RWPE1 (cell line): Measurements from ENCODE around the gene NBAS.

Experiments used
- CTCF ChIA-PET: fragments of 350-600 bp; sonication (Branson Sonifier 250); formaldehyde crosslinking; extraction: SDS; loops from one replicate; lab custom pipeline; 2021; lab: Yijun Ruan, JAX
- POLR2A ChIA-PET: fragments of 400-600 bp; formaldehyde crosslinking; extraction: SDS; loops from one replicate; lab custom pipeline; 2020; ENCODE audit warnings: antibody characterized with exemption; ENCODE audit not compliant: low non-redundant PET; lab: Yijun Ruan, JAX
- DNase-seq: peaks from one replicate; pipeline ENCODE4 v3.0.0; 2012; ENCODE audit warnings: low spot score
- H3K27ac ChIP-seq: fragments of 450-650 bp; 2 replicates; pipeline ENCODE4 v1.5.1; 2017
- CTCF ChIP-seq: fragments of 450-650 bp; conservative IDR thresholded peaks from 2 replicates; pipeline ENCODE4 v1.5.1; 2017; ENCODE audit warnings: low read depth, mild to moderate bottlenecking

NBAS gene

GRCh38 chr2:15127876-15128275, 433.3 kb downstream of the NBAS start:
- POLR2A ChIA-PET: no interaction called here
- CTCF ChIA-PET: interaction anchor here (0.6 kb wide), 1 partner anchor 545 kb away, joined by 3 read pairs; no protein-coding TSS in a partner anchor
- no peak for DNase-seq
- no peak overlapping the region for H3K27ac ChIP-seq
- TF ChIP-seq CTCF: no peak

- ChIA-PET CTCF (interaction anchor here (0.6 kb wide), 1 partner anchor 544 kb away, joined by 3 read pairs; no protein-coding TSS in a partner anchor), POLR2A (no interaction called here)
- no peak for DNase-seq
- no peak overlapping the region for H3K27ac ChIP-seq
- TF ChIP-seq CTCF: no peak
Observed at GRCh38 chr2:15127301-15127700, 433.8 kb downstream of the NBAS start.

DNA sequence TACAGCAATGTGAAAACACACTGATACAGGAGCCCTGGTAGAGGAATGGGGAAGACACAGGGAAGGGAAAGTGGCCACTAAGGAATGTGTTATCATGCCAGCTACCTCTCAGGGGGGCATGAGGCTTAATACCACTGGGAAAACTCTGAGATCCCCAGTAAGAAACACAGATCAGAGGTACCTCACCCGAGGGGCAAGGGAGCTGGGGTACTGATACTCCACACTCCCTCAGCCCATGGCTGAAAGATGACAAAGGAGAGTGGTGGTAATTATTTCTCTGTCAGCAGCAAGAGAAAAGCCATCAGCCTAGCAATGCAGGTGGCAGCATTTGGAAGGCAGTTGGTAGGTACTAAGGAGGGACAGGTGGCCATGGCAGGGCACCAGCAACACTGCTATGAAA, 434.8 kb downstream of the NBAS start:
- CTCF ChIA-PET: interaction anchor here (0.5 kb wide), 1 partner anchor 76 kb away, joined by 4 read pairs; no protein-coding TSS in a partner anchor
- POLR2A ChIA-PET: no interaction called here
- no peak for DNase-seq

DNA sequence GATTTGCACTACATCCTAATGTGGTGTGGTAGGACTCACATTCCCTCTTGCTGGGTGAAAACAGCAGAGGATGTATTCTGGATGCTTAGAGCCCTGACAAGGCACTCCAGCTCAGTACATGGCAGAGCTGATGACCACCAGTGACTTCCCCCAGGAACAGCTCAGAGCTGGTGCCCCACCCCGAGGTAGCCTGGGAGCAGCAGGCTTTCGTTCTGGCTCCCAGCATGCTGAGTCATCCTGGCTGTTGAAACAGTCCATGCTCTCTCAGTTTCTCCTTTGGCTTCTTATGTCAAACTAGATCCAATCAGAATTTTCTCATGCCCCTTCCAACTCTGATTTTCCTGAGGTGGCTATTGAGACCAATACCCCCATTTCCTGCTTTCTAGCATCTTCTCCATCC, 438.2 kb downstream of the NBAS start:
- ChIA-PET POLR2A (no interaction called here), CTCF (interaction anchor here (0.6 kb wide), 1 partner anchor 290 kb away, joined by 3 read pairs; no protein-coding TSS in a partner anchor)
- H3K27ac ChIP-seq: no peak overlapping the region
- DNase-seq: no peak
- TF ChIP-seq CTCF: no peak

More for the DNA sequence above, 434.8 kb downstream of the NBAS start:
- H3K27ac ChIP-seq: no peak overlapping the region
- no peak for TF ChIP-seq CTCF

DNA sequence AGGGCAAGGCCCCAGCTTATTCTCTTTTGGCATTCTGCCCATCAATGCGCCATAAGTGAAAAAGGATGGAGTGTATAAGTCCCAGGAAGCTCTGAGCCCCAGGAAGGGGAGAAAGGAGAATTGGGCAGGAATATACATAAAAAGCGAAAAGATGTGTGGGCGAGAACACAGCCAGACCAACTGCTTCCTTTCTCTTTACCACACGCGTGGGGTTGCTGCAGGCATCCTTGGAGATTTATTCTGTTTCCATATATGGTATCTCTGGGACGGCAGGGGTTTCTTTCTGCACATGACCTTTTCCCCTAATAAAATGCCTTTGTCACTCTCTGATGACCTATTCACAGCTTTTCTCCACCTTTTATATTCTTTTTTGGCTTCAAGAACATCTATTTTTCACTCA, 440.5 kb downstream of the NBAS start:
- DNase-seq: no peak
- TF ChIP-seq CTCF: no peak
- ChIA-PET POLR2A (no interaction called here), CTCF (interaction anchor here (0.5 to 0.7 kb wide), 2 partner anchors 202 to 1541 kb away, joined by 3 to 5 read pairs; no protein-coding TSS in a partner anchor)
- no peak overlapping the region for H3K27ac ChIP-seq

DNA sequence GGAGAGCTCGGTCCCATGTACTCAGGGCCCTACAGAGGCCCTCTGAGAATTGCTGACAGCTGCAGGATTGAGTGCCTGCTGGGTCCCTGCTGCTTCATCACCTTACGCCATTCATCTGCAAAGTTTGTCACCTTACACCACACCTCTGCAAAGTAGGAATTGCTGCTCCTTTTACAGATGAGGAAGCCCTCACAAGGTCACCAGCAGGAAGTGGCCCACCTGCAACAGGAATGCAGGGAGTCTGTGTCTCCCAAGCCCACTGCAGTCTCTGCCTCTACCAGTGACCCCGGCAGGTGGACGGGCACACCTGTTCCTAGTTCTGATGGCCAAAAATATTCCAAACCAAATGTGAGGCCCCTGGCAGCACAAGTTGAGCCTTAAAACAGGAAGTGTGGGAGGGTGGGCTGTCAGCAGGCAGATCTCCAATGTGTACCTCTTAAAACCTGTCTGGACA, 441.4 kb downstream of the NBAS start:
- TF ChIP-seq CTCF: no peak
- ChIA-PET POLR2A (no interaction called here), CTCF (no interaction called here)
- DNase-seq: no peak
- no peak overlapping the region for H3K27ac ChIP-seq
